Calu3 (cell line): ENCODE results near the gene NTPCR. TPM values are rescaled to one million over a fixed set of nuclear protein-coding genes. Genes with fewer than 3 reads are reported as not detected.

Source experiments
- BruUV-seq: library from RNA; stranded (reverse); fragments of 400-500 nt; replicated peaks from 2 replicates; lab custom pipeline; 2021; lab: Mats Ljungman, UMichigan
- CTCF ChIA-PET: fragments of 300-600 bp; sonication (Branson Sonifier 250); formaldehyde crosslinking; loops from one replicate; lab custom pipeline; 2022; ENCODE audit warnings: antibody characterized with exemption; lab: Charles Lee
- DNase-seq: peaks from one replicate; pipeline ENCODE4 v3.0.0; 2022
- H3K27ac Mint-ChIP-seq: one replicate; pipeline ENCODE4 v1.8.0; 2022; ENCODE audit warnings: mixed read lengths; ENCODE audit not compliant: unreplicated experiment
- H3K27me3 Mint-ChIP-seq: one replicate; pipeline ENCODE4 v1.8.0; 2022; ENCODE audit warnings: mixed read lengths; ENCODE audit not compliant: unreplicated experiment
- H3K36me3 Mint-ChIP-seq: one replicate; pipeline ENCODE4 v1.8.0; 2022; ENCODE audit warnings: mild to moderate bottlenecking, moderate library complexity, mixed read lengths; ENCODE audit not compliant: insufficient read depth, unreplicated experiment
- H3K4me1 Mint-ChIP-seq: one replicate; pipeline ENCODE4 v1.8.0; 2022; ENCODE audit warnings: mild to moderate bottlenecking, low read depth, mixed read lengths; ENCODE audit not compliant: unreplicated experiment
- H3K4me3 Mint-ChIP-seq: one replicate; pipeline ENCODE4 v1.8.0; 2022; ENCODE audit warnings: mild to moderate bottlenecking, low read depth, moderate library complexity, mixed read lengths; ENCODE audit not compliant: unreplicated experiment
- H3K9me3 Mint-ChIP-seq: one replicate; pipeline ENCODE4 v1.8.0; 2022; ENCODE audit warnings: low read depth, mixed read lengths; ENCODE audit not compliant: unreplicated experiment
- CTCF ChIP-seq: fragments of 200-600 bp; IDR thresholded peaks from one replicate; pipeline ENCODE4 v1.8.0; 2022; ENCODE audit warnings: antibody characterized with exemption; ENCODE audit not compliant: unreplicated experiment
- intact Hi-C: fragments of 100-400 bp; cut with micrococcal nuclease; formaldehyde crosslinking; loops from one replicate; pipeline ENCODE4 v1.10.0; 2022; ENCODE audit not compliant: unreplicated experiment
- total RNA-seq: library from RNA; stranded (reverse); gene quantifications from 2 replicates; pipeline ENCODE4 v1.2.3, GENCODE V29; 2022

The NTPCR gene
- total RNA-seq, 1 experiment from 2014 or later: 39.2 TPM

DNA sequence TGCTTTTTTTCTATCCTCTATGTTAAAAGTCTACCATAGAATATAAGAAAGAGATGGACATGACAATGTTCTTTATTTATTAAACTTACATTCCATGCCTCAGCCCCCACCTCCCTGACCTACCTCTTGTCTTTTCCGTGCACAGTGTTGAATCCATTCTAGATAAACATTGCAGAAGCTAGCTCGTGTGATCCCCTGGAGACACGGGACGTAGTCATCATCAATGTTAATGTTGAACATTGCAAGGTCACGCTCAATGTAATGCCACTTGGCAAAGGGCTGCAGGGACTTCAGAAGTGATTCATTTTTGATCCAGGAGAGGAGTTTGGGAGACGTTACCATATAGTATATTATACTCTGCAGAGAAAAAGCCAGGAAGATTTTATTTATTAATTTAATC, 66.4 kb downstream of the NTPCR start:
- no peaks in the 10 kb centered on the region for H3K4me1 Mint-ChIP-seq
- no peaks in the 10 kb centered on the region for H3K9me3 Mint-ChIP-seq
- no peaks in the 10 kb centered on the region for H3K27me3 Mint-ChIP-seq
- no peak overlapping the region for H3K27ac Mint-ChIP-seq
- intact Hi-C loops: no loop called here
- CTCF ChIA-PET: no interaction called here
- peaks cover 6% of the 10 kb centered on the region for H3K36me3 Mint-ChIP-seq
- H3K4me3 Mint-ChIP-seq: no peak overlapping the region
- no peak for DNase-seq
- no TSS peak for BruUV-seq
- no peak for TF ChIP-seq CTCF

- Mint-ChIP-seq H3K4me3 (no peak overlapping the region), H3K27ac (no peak overlapping the region), H3K9me3 (no peaks in the 10 kb centered on the region), H3K36me3 (peaks cover 1% of the 10 kb centered on the region), H3K4me1 (no peaks in the 10 kb centered on the region), H3K27me3 (no peaks in the 10 kb centered on the region)
- no peak for TF ChIP-seq CTCF
- BruUV-seq: no TSS peak
- intact Hi-C loops: no loop called here
- no peak for DNase-seq
- CTCF ChIA-PET: no interaction called here
Observed at GRCh38 chr1:233019083-233019482, 68.7 kb downstream of the NTPCR start.

DNA sequence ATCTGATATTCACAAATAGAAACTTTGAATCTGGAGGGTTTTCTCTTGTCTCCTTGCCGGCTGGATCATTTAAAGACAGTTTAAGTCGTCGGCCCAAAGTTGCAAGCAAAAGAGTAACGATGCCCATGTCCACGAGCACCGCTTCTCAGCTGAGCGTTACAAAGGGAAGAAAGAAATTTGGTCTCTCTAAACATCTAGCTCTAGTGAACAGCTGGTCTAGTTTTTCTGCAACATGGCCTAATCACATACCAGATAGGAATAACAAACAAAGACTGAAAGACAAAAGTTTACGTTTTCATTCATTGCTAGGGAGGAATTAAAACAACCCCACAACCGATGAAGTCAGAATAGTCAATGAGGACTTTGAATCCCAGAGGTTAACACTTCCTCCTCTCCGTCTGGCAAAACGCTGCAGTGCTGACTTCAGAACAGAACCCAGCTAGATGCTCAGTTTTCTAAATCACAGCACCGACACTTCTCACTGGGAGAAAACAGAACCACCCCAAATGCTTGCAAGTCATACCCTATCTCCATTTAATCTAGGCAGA, 69.4 kb downstream of the NTPCR start:
- intact Hi-C loops: no loop called here
- Mint-ChIP-seq H3K27ac (no peak overlapping the region), H3K4me1 (no peaks in the 10 kb centered on the region), H3K9me3 (no peaks in the 10 kb centered on the region), H3K4me3 (no peak overlapping the region), H3K36me3 (peaks cover 5% of the 10 kb centered on the region), H3K27me3 (no peaks in the 10 kb centered on the region)
- CTCF ChIA-PET: no interaction called here
- TF ChIP-seq CTCF: no peak
- no TSS peak for BruUV-seq
- no peak for DNase-seq

DNA sequence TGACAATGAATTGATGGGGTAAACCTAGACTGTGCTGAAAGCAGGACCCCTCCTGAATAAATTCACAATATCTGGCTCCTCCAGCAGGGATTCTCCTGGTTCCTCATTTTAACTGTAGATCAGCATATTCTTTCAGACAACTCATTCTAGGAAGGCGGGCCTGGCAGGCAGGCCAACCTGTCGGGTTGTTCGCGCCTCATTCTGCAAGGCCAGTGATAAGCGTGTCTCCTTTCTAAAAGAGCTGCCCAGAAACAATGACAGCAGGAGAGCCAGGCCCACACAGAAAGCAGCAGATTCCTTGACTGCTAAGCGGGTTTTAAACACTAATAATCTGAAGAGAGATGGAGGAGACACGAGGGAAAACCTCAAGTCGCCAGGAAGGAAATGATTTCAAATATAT, 70.0 kb downstream of the NTPCR start:
- peaks cover 5% of the 10 kb centered on the region for H3K36me3 Mint-ChIP-seq
- no peaks in the 10 kb centered on the region for H3K27me3 Mint-ChIP-seq
- CTCF ChIA-PET: no interaction called here
- no peak overlapping the region for H3K4me3 Mint-ChIP-seq
- H3K9me3 Mint-ChIP-seq: no peaks in the 10 kb centered on the region
- no TSS peak for BruUV-seq
- no peak overlapping the region for H3K27ac Mint-ChIP-seq
- no peak for TF ChIP-seq CTCF
- intact Hi-C loops: no loop called here
- no peaks in the 10 kb centered on the region for H3K4me1 Mint-ChIP-seq
- DNase-seq: no peak
